ENCODE measurements around the gene PFDN2. TPM values are rescaled to one million over a fixed set of nuclear protein-coding genes. Genes with fewer than 3 reads are reported as not detected.

The PFDN2 gene
- total and polyA plus RNA-seq, 10 of the 15 experiments (the other 5 are each of a cell fraction or from before 2014, with no cell fraction given): 30.0 to 141 (median 80.5) TPM

DNA sequence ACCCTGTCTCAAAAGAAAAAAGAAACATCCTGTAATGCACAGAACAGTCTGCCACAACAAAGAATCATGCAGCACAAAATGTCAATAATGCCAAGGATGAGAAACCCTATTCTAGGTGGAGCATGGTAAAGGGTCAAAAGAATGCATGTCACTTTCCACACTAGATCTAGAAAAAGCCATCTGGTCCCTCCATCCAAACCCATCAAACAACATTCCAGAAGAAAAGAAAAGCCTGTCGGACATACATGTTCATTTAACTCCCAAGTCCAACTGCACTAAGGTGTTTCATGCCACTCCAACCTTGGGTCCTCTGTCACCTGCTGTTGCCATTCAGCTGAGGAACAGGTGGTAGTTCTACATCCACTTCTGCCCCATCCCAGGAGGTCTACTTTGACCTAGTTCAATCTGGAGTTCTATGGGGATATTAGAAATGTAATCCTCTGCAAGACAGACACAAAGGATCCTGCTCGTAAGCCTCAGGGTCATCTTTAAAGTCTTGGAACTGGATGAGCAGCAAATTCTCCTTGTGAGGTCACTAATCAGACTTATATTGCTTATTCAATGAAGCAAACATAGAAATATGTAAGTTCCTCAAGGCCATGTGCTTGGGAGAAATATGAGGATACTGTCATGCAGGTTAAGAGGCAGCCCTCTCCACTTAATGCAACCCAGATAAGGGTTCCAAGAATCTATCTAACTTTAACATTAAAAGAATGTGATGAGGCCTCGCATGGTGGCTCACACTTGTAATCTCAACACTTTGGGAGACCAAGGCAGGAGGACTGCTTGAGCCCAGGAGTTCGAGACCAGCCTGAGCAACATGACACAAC lies 11.0 kb upstream of the PFDN2 start:
- Histone ChIP-seq H3K27ac (ENCODE audit: control insufficient read depth, insufficient read depth) (no peak overlapping the region), H3K4me1 (ENCODE audit: control insufficient read depth, insufficient read depth, low read length) (peaks cover 3% of the 10 kb centered on the region), H3K4me2 (ENCODE audit: control insufficient read depth, insufficient read depth) (no peak overlapping the region), H3K27me3 (replicated peaks in 1 of 2; ENCODE audit: control insufficient read depth in 2 of 2, insufficient read depth in 2 of 2, low read length in 1 of 2) (no peaks in the 10 kb centered on the region), H4K20me1 (ENCODE audit: control insufficient read depth, insufficient read depth) (no peaks in the 10 kb centered on the region; the same call in 1 of the 2 replicates), H3K4me3 (no peak overlapping the region), H3K9ac (ENCODE audit: control insufficient read depth, insufficient read depth, low read length) (no peak overlapping the region), H3K79me2 (ENCODE audit: control insufficient read depth, insufficient read depth, low read length) (peaks cover 41% of the 10 kb centered on the region), H3K36me3 (ENCODE audit: control insufficient read depth in 2 of 2, insufficient read depth in 2 of 2, low read length in 1 of 2) (peaks cover 5 to 20% of the 10 kb centered on the region in 2 experiments), H2AFZ (ENCODE audit: control insufficient read depth, low read depth, low read length) (no peak overlapping the region), H3K9me3 (replicated peaks; ENCODE audit: control insufficient read depth, insufficient read depth, low read length) (no peaks in the 10 kb centered on the region)
- DNase-seq (ENCODE audit: low read depth, low spot score) (no peak), ATAC-seq (no peak), FAIRE-seq (no peak)
- BruUV-seq (replicated peaks): no TSS peak
- ChIA-PET POLR2A (interaction anchor here (1.1 kb wide), 2 partner anchors 10 to 108 kb away, joined by 3 to 4 read pairs; partner anchors contain the start of gene F11R), CTCF (interaction anchor here (0.7 to 2.1 kb wide), 6 partner anchors 9 to 1547 kb away, joined by 3 to 12 read pairs (median 4); partner anchors contain the start of genes ARHGAP30, KLHDC9 and PPOX), SMC1A (ENCODE audit: uncharacterized antibody, unreplicated experiment) (interaction anchor here (0.6 to 1.5 kb wide), 6 partner anchors 9 to 388 kb away, joined by 3 to 4 read pairs (median 3); partner anchors contain the start of genes NIT1 and PFDN2), RAD21 (ENCODE audit: unreplicated experiment) (interaction anchor here (1.2 kb wide), 1 partner anchor 12 kb away, joined by 4 read pairs; no protein-coding TSS in a partner anchor)
- in situ Hi-C loops (cut with MboI): no loop called here
- WGBS (ENCODE audit: insufficient coverage, insufficient replicate concordance, low lambda C conversion rate, missing lambda C conversion rate): 97% methylated on average over 4 of the region's 4 CpGs
- intact Hi-C loops (cut with micrococcal nuclease; ENCODE audit: unreplicated experiment): no loop called here
- TF ChIP-seq RAD21 (IDR thresholded peaks at IDR 0.05; ENCODE audit: insufficient read depth, low read depth, low read length): no peak
- no peak for TF ChIP-seq FOS (IDR thresholded peaks at IDR 0.05; ENCODE audit: borderline replicate concordance, extremely low read depth, insufficient read length)
- no peak for TF ChIP-seq POU2F2 (IDR thresholded peaks at IDR 0.05; ENCODE audit: borderline replicate concordance, low read depth, low read length)
- no peak for TF ChIP-seq IKZF2 (IDR thresholded peaks at IDR 0.05)
- TF ChIP-seq, protein P1, sequence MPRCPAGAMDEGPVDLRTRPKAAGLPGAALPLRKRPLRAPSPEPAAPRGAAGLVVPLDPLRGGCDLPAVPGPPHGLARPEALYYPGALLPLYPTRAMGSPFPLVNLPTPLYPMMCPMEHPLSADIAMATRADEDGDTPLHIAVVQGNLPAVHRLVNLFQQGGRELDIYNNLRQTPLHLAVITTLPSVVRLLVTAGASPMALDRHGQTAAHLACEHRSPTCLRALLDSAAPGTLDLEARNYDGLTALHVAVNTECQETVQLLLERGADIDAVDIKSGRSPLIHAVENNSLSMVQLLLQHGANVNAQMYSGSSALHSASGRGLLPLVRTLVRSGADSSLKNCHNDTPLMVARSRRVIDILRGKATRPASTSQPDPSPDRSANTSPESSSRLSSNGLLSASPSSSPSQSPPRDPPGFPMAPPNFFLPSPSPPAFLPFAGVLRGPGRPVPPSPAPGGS (IDR thresholded peaks at IDR 0.05; ENCODE audit: borderline replicate concordance, insufficient read depth, low read depth, low read length, poor library complexity, severe bottlenecking): no peak
- TF ChIP-seq, protein P2, sequence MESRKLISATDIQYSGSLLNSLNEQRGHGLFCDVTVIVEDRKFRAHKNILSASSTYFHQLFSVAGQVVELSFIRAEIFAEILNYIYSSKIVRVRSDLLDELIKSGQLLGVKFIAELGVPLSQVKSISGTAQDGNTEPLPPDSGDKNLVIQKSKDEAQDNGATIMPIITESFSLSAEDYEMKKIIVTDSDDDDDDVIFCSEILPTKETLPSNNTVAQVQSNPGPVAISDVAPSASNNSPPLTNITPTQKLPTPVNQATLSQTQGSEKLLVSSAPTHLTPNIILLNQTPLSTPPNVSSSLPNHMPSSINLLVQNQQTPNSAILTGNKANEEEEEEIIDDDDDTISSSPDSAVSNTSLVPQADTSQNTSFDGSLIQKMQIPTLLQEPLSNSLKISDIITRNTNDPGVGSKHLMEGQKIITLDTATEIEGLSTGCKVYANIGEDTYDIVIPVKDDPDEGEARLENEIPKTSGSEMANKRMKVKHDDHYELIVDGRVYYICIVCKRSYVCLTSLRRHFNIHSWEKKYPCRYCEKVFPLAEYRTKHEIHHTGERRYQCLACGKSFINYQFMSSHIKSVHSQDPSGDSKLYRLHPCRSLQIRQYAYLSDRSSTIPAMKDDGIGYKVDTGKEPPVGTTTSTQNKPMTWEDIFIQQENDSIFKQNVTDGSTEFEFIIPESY (IDR thresholded peaks at IDR 0.05): no peak
- TF ChIP-seq, protein P3, sequence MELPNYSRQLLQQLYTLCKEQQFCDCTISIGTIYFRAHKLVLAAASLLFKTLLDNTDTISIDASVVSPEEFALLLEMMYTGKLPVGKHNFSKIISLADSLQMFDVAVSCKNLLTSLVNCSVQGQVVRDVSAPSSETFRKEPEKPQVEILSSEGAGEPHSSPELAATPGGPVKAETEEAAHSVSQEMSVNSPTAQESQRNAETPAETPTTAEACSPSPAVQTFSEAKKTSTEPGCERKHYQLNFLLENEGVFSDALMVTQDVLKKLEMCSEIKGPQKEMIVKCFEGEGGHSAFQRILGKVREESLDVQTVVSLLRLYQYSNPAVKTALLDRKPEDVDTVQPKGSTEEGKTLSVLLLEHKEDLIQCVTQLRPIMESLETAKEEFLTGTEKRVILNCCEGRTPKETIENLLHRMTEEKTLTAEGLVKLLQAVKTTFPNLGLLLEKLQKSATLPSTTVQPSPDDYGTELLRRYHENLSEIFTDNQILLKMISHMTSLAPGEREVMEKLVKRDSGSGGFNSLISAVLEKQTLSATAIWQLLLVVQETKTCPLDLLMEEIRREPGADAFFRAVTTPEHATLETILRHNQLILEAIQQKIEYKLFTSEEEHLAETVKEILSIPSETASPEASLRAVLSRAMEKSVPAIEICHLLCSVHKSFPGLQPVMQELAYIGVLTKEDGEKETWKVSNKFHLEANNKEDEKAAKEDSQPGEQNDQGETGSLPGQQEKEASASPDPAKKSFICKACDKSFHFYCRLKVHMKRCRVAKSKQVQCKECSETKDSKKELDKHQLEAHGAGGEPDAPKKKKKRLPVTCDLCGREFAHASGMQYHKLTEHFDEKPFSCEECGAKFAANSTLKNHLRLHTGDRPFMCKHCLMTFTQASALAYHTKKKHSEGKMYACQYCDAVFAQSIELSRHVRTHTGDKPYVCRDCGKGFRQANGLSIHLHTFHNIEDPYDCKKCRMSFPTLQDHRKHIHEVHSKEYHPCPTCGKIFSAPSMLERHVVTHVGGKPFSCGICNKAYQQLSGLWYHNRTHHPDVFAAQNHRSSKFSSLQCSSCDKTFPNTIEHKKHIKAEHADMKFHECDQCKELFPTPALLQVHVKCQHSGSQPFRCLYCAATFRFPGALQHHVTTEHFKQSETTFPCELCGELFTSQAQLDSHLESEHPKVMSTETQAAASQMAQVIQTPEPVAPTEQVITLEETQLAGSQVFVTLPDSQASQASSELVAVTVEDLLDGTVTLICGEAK (IDR thresholded peaks at IDR 0.05; ENCODE audit: borderline replicate concordance): no peak
- TF ChIP-seq, protein P4, sequence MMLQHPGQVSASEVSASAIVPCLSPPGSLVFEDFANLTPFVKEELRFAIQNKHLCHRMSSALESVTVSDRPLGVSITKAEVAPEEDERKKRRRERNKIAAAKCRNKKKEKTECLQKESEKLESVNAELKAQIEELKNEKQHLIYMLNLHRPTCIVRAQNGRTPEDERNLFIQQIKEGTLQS (IDR thresholded peaks at IDR 0.05; ENCODE audit: borderline replicate concordance, extremely low read depth, low read depth, low read length): no peak
- TF ChIP-seq BACH1 (IDR thresholded peaks at IDR 0.05; ENCODE audit: borderline replicate concordance): no peak
- no peak for TF ChIP-seq GABPA (IDR thresholded peaks at IDR 0.05; ENCODE audit: low read depth)
- TF ChIP-seq TCF3 (IDR thresholded peaks at IDR 0.05; ENCODE audit: borderline replicate concordance, insufficient read depth, low read depth, low read length): no peak
- no peak for TF ChIP-seq NFYB (IDR thresholded peaks at IDR 0.05; ENCODE audit: insufficient read depth, low read depth, low read length)
- TF ChIP-seq ZNF274 (IDR thresholded peaks at IDR 0.05; ENCODE audit: insufficient read depth, insufficient read length): no peak
- TF ChIP-seq FOXM1 (IDR thresholded peaks at IDR 0.05; ENCODE audit: low read depth, low read length): no peak
